HG03139 (cell line): ENCODE measurements around the gene MS4A15.
"Not testable (repeated sequence)": the region's sequence is repeated elsewhere in the genome, so short reads cannot be mapped to it uniquely, and the experiment has no call there.

Experiments
- ATAC-seq: cut with Tn5 transposase; IDR thresholded peaks from one replicate; pipeline ENCODE4 v1.9.1; 2021; ENCODE audit not compliant: unreplicated experiment

MS4A15 gene

GRCh38 chr11:60801194-60801593 lies 44.5 kb downstream of the MS4A15 start:
- ATAC-seq = no peak

- no peak for ATAC-seq
These were observed 46.7 kb downstream of the MS4A15 start for GRCh38 chr11:60803273-60803936.

- ATAC-seq = no peak
These were observed 52.6 kb downstream of the MS4A15 start for GRCh38 chr11:60809249-60809648.

DNA sequence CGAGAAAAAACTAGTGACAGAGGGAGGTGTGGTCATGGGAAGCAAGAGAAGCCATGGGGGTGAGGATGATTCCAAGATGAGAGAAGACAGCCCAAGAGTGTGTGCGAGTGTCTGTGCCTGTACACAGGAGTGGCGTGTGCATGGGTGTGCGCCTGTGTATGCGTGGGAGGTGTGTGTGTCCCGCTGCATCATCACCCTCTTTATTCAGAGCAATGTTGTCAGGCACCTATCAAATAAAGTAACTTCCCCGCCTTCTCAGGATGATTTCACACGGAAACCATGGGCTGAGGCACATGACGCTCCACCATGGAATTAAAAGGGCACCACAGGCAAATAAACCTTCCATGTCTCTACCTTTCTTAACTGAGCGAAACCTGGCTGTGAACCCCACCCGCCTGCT lies 53.0 kb downstream of the MS4A15 start:
- no peak for ATAC-seq

GRCh38 chr11:60810151-60810550 lies 53.5 kb downstream of the MS4A15 start:
- ATAC-seq = no peak

GRCh38 chr11:60810569-60810968 lies 53.9 kb downstream of the MS4A15 start:
- no peak for ATAC-seq

DNA sequence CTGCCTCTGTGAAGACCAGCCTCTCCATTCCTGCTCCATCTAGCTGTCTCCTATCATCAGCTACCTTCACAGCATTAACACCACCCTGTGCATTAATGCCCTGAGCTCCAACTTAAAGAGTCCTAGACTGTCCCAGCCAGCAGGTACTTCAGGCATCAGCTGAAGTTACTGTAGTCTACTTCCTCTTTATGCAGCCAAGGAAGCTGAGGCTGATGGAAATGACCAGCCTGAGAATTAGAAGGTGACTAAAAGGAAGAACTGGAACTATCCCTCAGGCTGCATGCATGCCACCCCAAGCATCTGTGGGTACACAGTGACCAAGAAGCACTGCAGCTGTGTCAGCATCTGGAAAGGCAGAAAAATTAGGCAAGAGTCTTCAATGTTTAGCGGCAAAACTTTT lies 56.7 kb downstream of the MS4A15 start:
- ATAC-seq = no peak

DNA sequence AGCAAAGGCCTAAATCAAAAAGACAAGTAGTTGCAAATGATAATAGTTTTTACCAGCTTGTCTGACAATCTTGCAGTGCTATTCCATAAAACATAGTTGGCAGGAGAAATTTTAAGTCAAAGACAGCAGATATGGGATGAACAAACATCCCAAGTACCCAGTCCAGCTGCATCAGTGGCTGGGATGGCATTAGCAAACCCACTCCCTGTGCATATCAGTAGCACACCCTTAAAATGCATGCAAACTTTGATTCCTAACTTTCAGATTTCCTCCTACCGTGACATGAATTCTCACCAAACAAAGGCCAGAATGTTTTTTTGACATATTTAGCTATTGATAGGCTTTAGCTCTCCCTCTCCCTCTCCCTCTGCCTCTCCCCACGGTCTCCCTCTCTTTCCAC lies 57.4 kb downstream of the MS4A15 start:
- ATAC-seq = no peak

GRCh38 chr11:60816590-60817157 lies 60.0 kb downstream of the MS4A15 start:
- no peak for ATAC-seq

DNA sequence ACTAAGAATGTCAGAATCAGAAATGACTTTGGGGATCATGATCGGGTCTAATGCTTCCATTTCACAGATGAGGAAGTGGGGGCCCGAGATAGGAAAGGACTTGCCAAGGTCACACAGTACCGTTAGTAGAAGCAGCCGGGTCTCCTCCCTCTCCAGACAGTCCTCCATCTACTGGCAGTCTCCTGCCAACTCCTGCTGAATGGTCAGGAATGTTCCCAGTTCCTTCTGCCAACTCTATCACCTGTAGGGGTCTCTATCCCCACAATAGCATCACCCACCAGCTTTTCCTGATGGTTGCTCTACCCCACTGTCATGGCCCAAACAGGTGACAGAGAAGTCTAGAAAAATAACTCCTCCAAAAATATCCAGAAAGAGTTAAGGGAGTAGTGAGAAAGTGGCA lies 61.4 kb downstream of the MS4A15 start:
- no peak for ATAC-seq

DNA sequence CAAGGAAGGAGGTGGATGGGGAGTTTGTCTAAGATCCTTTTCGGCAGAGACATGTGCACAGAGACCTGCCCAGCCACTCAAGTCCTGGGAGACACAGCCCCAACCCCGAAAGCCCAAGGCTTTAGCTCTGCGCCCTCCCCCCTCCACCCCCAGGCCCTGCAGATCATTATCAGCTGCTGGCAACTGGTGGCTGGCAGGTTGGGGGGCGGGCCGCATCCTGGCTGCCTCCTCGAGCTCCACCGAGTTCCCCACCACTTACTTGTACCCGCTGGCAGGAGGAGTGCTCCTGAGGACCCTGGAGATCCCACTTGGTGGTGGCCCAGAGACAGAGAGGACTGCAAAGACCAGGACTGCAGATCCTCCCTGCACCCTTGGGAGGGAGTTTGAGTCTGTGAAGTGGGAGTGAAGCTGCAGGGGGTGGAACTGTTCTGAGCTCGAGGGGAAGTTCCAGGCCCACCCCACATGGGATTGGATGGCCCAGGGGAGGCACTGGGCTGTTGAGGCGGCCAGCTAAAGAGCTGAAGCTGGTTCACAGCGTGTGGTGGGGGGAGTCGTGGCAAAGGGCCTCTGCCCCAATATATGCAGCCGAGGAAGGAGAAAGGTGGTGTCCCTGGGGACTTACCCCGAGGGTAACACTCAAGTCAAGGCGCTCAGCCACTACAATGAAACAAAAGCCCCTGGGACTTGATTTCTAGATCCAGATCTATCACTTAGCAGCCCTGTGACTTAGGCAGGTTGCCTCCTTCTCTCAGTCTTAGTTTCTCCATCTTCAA lies 65.3 kb downstream of the MS4A15 start:
- no peak for ATAC-seq

GRCh38 chr11:60823745-60824306 lies 67.2 kb downstream of the MS4A15 start:
- ATAC-seq = not testable (repeated sequence)

- no peak for ATAC-seq
These were observed 68.5 kb downstream of the MS4A15 start for GRCh38 chr11:60825118-60825517.

DNA sequence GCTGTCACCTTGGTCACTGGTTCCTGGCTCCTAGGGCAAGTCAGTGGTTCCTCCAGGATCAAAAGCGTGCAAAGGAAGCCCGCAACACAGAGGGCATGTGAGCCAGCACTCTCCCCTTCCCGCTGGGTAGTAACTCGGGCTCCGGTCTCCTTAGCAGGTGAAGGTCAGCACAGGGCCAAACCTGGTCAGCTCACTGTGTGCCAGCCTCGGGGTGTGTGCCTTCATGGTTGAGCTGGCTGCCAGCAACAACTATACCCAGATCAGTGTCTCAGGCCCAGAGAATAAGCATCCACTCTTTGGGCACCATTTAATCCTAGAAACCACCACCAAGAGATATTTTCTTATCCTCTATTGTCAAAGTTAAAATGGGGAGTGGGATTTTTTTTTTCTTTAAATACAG lies 69.1 kb downstream of the MS4A15 start:
- ATAC-seq = no peak
